Peyer's patch (tissue), 4 donors: ENCODE data around the gene GRM2.

ENCODE experiments used
- POLR2A ChIP-seq, 2 donors: fragments of 450-650 bp; IDR thresholded peaks; one replicate each; pipeline ENCODE4 v1.5.1; 2017; ENCODE audit warnings: antibody characterized with exemption in 2 of 2, mild to moderate bottlenecking in 2 of 2, moderate library complexity in 2 of 2
- TF ChIP-seq, protein P1 (sequence below), 6 experiments: fragments of 450-650 bp in 4 of 6; fragments of 200-600 bp in 2 of 6; sonication (generic) in 1 of 6; IDR thresholded peaks; one replicate each; pipeline ENCODE4 v1.5.1; 2017 to 2019; ENCODE audit warnings: antibody characterized with exemption in 6 of 6, mild to moderate bottlenecking in 3 of 6, moderate library complexity in 1 of 6

DNA sequence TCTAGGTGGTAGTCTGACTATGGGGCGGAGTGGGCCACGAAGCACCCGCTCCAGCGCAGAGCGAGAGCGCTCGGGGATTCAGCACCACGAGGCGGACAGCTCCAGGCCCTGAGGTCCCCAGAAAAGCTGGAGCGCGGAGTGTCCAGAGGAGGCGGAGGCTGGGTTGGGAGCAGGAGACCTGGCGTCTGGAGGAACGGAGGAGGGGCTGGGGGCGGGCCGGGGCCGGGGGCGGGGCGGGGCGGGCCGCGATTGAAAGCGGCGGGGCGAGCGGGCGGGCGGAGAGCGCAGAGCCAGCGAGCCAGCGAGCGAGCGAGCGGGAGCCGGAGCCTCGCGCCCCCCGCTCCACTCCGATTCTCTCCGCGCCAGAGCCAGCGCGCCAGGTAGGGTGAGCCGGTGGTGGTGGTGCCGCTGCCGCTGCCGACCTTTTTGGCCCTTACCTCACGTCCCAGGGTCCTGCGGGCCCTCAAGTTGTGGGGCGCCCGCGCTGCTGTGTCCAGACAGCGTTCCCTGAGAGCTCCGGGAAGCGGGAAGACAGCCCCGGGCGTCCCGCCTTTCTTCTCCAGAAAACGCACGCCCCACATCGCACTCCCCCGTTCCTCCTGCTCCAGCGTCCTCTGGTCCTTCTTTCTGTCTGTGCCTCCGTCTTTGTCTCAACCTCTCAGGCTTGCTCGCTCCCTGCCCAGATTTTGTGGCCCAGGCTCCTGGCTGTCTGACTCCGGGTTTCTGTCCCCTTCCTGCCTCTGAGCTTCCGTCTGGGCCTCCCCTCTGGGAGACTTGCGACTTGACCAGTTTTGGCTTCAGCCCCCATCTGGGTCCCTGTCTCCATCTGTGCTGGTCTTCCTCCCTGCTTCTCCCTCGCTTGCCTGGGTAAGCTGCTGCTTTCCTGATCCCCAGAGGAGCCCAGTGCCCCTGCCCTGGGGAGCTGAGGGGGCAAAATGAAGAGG lies at the start of gene GRM2:
- TF ChIP-seq, protein P1, sequence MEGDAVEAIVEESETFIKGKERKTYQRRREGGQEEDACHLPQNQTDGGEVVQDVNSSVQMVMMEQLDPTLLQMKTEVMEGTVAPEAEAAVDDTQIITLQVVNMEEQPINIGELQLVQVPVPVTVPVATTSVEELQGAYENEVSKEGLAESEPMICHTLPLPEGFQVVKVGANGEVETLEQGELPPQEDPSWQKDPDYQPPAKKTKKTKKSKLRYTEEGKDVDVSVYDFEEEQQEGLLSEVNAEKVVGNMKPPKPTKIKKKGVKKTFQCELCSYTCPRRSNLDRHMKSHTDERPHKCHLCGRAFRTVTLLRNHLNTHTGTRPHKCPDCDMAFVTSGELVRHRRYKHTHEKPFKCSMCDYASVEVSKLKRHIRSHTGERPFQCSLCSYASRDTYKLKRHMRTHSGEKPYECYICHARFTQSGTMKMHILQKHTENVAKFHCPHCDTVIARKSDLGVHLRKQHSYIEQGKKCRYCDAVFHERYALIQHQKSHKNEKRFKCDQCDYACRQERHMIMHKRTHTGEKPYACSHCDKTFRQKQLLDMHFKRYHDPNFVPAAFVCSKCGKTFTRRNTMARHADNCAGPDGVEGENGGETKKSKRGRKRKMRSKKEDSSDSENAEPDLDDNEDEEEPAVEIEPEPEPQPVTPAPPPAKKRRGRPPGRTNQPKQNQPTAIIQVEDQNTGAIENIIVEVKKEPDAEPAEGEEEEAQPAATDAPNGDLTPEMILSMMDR (IDR thresholded peaks at IDR 0.05) = no peak
- no peak for TF ChIP-seq POLR2A (IDR thresholded peaks at IDR 0.05)
